IMR-90 (cell line): Measurements from ENCODE around the gene TOR3A.

Experiments used
- CTCF ChIP-seq: conservative IDR thresholded peaks from 2 replicates; pipeline ENCODE4 v1.5.1; 2012; ENCODE audit warnings: mild to moderate bottlenecking, low read depth, low read length, improper control_type of control experiment
- POLR2A ChIP-seq: IDR thresholded peaks from 2 replicates; pipeline ENCODE4 v1.6.1; 2012; ENCODE audit warnings: mild to moderate bottlenecking, low read depth, low read length
- RCOR1 ChIP-seq: IDR thresholded peaks from 2 replicates; pipeline ENCODE4 v1.6.1; 2012; ENCODE audit warnings: mild to moderate bottlenecking, low read length, improper control_type of control experiment; ENCODE audit not compliant: insufficient replicate concordance

DNA sequence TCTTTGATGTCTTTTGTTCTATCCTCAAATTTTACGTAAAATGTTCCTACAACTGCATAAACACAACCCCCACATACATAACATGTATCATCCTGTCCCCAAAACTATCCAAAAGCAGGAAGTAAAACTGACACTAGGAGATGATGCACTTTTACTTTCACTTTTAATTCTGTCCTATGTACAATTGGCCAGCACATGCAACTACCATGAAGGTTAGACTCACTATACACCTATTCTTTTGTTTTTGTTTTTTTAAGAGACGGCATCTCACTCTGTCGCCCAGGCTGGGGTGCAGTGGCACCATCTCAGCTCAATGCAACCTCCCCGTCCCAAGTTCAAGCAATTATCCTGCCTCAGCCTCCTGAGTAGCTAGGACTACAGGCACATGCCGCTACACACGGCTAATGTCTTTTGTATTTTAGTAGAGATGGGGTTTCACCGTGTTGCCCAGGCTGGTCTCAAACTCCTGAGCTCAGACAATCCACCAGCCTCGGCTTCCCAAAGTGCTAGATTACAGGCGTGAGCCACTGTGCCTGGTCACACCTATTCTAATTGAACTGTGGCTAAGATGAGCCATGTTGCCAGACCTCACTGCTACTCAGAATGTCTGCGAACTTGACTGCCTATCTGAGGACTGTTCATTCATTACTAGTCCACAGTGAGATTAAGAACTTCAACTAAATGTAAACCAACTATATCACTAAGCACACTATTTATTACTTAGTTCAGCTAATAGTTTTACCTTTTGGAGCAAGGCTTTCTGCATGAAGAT, 48.0 kb downstream of the TOR3A start:
- TF ChIP-seq CTCF: no peak
- TF ChIP-seq POLR2A: no peak
- no peak for TF ChIP-seq RCOR1
